Muscle layer of colon (tissue), 2 donors: Measurements from ENCODE around the gene VRK2.
"Not testable (repeated sequence)": the region's sequence is repeated elsewhere in the genome, so short reads cannot be mapped to it uniquely, and the experiment has no call there.

Source experiments
- H3K27ac ChIP-seq: one replicate; pipeline ENCODE4 v1.7.0; 2013; ENCODE audit warnings: low read depth, mild to moderate bottlenecking, low read length, moderate library complexity
- H3K27me3 ChIP-seq, 2 donors: one replicate each; pipeline ENCODE4 v1.7.0; 2013; ENCODE audit warnings: low read length in 2 of 2, mild to moderate bottlenecking in 2 of 2; ENCODE audit not compliant: insufficient read depth in 2 of 2, control insufficient read depth in 1 of 2
- H3K36me3 ChIP-seq: one replicate; pipeline ENCODE4 v1.7.0; 2013; ENCODE audit warnings: mild to moderate bottlenecking, low read length; ENCODE audit not compliant: insufficient read depth
- H3K4me1 ChIP-seq: one replicate; pipeline ENCODE4 v1.7.0; 2013; ENCODE audit warnings: mild to moderate bottlenecking, low read length; ENCODE audit not compliant: insufficient read depth
- H3K4me3 ChIP-seq, 2 donors: one replicate each; pipeline ENCODE4 v1.7.0; 2013; ENCODE audit warnings: low read length in 2 of 2, low read depth in 1 of 2, mild to moderate bottlenecking in 1 of 2, moderate library complexity in 1 of 2
- H3K9ac ChIP-seq: one replicate; pipeline ENCODE4 v1.7.0; 2013; ENCODE audit warnings: low read length
- H3K9me3 ChIP-seq: one replicate; pipeline ENCODE4 v1.7.0; 2013; ENCODE audit warnings: mild to moderate bottlenecking, low read length
- donor health status: abdominal sarcoma.
- donor health status: Adenocarcinoma of cecum.

The VRK2 gene

DNA sequence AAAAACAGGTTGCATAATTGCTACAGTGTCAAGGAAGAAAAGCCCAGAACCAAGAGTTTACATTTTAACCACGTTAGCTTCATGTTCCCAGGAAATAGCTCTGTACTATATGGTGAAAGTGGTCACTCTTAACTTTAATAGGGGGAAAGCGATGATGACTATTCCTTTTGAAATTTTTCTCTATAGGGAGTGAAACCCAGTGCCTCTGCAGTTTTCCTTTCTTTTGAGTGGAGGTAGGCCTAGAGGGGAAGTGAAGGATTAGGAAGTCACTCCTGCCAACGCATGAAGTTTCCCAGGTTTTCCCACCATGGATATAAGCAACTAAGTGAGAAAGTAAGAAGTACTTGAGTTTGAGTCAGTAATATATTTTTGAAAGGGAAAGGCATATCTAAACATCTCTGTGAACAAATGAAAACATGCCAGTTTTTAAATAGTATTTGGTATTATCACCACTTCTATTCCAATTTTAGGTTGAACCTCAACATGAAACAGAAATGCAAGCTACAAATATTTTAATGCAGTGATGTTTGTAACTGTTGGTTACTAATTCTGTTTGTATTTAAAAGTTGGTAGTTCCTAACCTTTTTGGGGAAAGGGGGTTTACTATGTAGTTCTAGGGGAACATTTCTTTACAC, 91.9 kb downstream of the VRK2 start:
- Histone ChIP-seq H3K9me3 (no peaks in the 10 kb centered on the region), H3K36me3 (no peaks in the 10 kb centered on the region), H3K9ac (no peak overlapping the region), H3K4me1 (no peaks in the 10 kb centered on the region), H3K4me3 (no peak overlapping the region), H3K27ac (no peak overlapping the region), H3K27me3 (no peaks in the 10 kb centered on the region)

GRCh38 chr2:58140508-58141072, 94.0 kb downstream of the VRK2 start:
- H3K27me3 ChIP-seq = no peaks in the 10 kb centered on the region
- H3K4me3 ChIP-seq = no peak overlapping the region
- no peak overlapping the region for H3K27ac ChIP-seq
- H3K36me3 ChIP-seq = no peaks in the 10 kb centered on the region
- no peak overlapping the region for H3K9ac ChIP-seq
- no peaks in the 10 kb centered on the region for H3K9me3 ChIP-seq
- H3K4me1 ChIP-seq = no peaks in the 10 kb centered on the region

DNA sequence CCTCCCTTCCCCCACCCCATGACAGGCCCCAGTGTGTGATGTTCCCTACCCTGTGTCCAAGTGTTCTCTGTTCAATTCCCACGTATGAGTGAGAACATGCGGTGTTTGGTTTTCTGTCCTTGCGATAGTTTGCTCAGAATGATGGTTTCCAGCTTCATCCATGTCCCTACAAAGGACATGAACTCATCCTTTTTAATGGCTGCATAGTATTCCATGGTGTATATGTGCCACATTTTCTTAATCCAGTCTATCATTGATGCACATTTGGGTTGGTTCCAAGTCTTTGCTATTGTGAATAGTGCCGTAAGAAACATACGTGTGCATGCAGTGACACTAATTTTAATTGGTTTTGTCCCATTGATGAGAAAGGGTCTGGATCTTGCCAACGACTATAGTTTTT, 99.2 kb downstream of the VRK2 start:
- not testable (repeated sequence) for H3K9me3 ChIP-seq, H3K9ac ChIP-seq, H3K4me3 ChIP-seq, H3K27ac ChIP-seq, H3K36me3 ChIP-seq, H3K4me1 ChIP-seq, H3K27me3 ChIP-seq

GRCh38 chr2:58146707-58147106, 100.1 kb downstream of the VRK2 start:
- Histone ChIP-seq H3K36me3 (no peaks in the 10 kb centered on the region), H3K4me3 (no peak overlapping the region)

DNA sequence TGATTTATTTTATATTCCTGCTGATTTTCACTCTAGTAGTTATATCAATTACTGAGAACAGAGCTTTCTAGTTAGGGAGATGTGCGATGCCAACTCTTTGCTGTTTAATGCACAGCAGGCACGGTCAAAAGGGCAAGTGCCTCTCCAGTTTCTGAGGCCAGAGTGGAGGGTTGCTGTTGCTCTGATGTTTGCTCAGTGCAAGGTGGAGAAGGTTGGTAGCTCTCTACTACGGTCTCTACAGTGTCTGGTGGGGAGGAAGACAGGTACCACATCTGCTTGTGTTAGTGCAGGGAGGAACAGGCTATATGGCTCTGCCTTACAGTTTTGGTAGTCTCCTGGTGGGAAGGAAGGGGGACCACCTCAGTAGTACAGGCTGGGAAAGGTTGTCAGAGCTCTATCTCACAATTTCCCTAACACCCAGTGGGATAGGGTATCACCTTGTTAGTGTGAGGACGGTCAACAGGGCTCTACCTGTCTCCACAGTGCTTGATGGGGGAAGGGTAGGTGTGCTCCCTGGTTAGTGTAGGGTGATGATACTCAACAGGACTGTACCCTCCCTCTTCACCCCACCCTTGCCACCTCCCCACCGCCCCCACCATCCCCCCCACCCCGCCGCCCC, 108.7 kb downstream of the VRK2 start:
- H3K4me3 ChIP-seq = no peak overlapping the region
- no peaks in the 10 kb centered on the region for H3K4me1 ChIP-seq
- H3K9ac ChIP-seq = no peak overlapping the region
- H3K36me3 ChIP-seq = peaks cover 3% of the 10 kb centered on the region
- no peaks in the 10 kb centered on the region for H3K9me3 ChIP-seq
- H3K27me3 ChIP-seq = no peaks in the 10 kb centered on the region
- H3K27ac ChIP-seq = no peak overlapping the region

More at GRCh38 chr2:58146707-58147106, 100.1 kb downstream of the VRK2 start:
- no peak overlapping the region for H3K27ac ChIP-seq
- H3K4me1 ChIP-seq = no peaks in the 10 kb centered on the region
- H3K9me3 ChIP-seq = no peaks in the 10 kb centered on the region
- no peaks in the 10 kb centered on the region for H3K27me3 ChIP-seq
- no peak overlapping the region for H3K9ac ChIP-seq

DNA sequence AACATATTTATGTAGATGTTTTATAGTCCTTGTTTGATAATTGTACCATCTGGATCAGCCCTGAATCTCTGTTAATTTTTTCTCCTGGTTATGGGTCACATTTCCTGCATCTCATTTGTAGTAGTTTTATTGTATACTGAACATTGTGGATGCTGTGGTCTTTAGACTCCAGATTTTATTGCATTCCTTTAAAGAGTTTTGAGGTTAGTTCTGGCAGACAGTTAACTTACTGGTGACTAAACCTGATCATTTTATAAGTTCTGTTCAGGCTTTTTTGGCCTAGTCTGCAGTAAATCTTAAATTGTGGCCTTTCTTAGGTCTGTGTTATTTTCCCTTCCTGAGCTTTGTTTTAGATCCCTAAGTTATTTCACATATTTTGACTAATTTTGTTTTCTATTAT, 110.2 kb downstream of the VRK2 start:
- Histone ChIP-seq H3K4me3 (no peak overlapping the region), H3K9me3 (no peaks in the 10 kb centered on the region), H3K9ac (no peak overlapping the region), H3K36me3 (peaks cover 3% of the 10 kb centered on the region), H3K27me3 (no peaks in the 10 kb centered on the region), H3K4me1 (no peaks in the 10 kb centered on the region), H3K27ac (no peak overlapping the region)

GRCh38 chr2:58157754-58158153, 111.1 kb downstream of the VRK2 start:
- Histone ChIP-seq H3K4me1 (no peaks in the 10 kb centered on the region), H3K4me3 (no peak overlapping the region), H3K27me3 (no peaks in the 10 kb centered on the region), H3K9ac (no peak overlapping the region), H3K36me3 (peaks cover 9% of the 10 kb centered on the region), H3K9me3 (no peaks in the 10 kb centered on the region), H3K27ac (no peak overlapping the region)

DNA sequence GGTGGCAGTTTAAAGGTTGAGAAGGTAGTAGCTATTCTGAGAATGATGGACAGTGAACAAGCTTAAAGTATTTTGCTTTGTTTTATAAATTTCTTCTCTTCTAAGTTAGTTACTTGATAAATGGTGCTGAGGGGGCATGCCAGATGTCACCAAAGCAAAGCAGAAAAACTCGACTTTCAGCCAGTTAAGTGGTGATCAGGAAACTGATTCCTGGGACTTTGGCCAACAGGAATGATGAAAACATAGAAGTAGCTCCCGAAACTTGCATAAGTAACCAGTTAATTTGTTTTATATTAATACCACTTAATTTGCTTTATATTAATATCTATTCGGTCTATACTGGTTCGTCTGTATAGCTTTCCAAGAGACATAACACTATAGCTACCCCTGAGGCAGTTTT, 111.9 kb downstream of the VRK2 start:
- no peak overlapping the region for H3K27ac ChIP-seq
- peaks cover 9% of the 10 kb centered on the region for H3K36me3 ChIP-seq
- H3K4me1 ChIP-seq = no peaks in the 10 kb centered on the region

DNA sequence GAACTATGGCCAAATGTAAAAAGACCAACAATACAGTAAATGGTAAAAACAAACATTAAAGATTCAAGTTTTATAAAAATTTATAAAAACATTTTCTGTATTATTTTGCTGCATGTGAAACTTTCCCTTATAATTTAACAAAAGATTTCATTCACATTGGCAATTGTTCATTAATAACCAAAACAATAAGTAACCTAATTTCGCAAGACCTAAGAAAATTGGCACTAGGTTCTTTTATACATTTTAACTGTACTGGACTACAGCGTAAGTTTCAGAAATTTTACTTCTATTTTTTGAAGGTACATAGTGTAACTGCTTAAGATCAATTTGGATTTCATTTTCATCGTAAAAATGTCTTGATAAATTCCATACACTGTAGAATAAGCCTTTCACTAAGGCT, 117.3 kb downstream of the VRK2 start:
- Histone ChIP-seq H3K4me1 (no peaks in the 10 kb centered on the region), H3K9ac (no peak overlapping the region), H3K9me3 (no peaks in the 10 kb centered on the region), H3K4me3 (no peak overlapping the region), H3K27me3 (no peaks in the 10 kb centered on the region), H3K27ac (no peak overlapping the region), H3K36me3 (peaks cover 6% of the 10 kb centered on the region)

More for the DNA sequence above, 111.9 kb downstream of the VRK2 start:
- H3K27me3 ChIP-seq = no peaks in the 10 kb centered on the region
- no peak overlapping the region for H3K4me3 ChIP-seq
- H3K9me3 ChIP-seq = no peaks in the 10 kb centered on the region
- no peak overlapping the region for H3K9ac ChIP-seq

GRCh38 chr2:58168130-58168529, 121.5 kb downstream of the VRK2 start:
- H3K27ac ChIP-seq, H3K9me3 ChIP-seq, H3K27me3 ChIP-seq, H3K4me1 ChIP-seq, H3K36me3 ChIP-seq, H3K9ac ChIP-seq, H3K4me3 ChIP-seq: not testable (repeated sequence)

- not testable (repeated sequence) for H3K9ac ChIP-seq, H3K9me3 ChIP-seq, H3K27me3 ChIP-seq, H3K36me3 ChIP-seq, H3K4me3 ChIP-seq, H3K4me1 ChIP-seq, H3K27ac ChIP-seq
These were observed 123.2 kb downstream of the VRK2 start for GRCh38 chr2:58169845-58170244.
